GF-D8 (cell line): ENCODE results near the gene NACC2.

Experiments used
- DNase-seq: peaks from one replicate; lab custom pipeline; 2025; lab: John Stamatoyannopoulos, UW

The NACC2 gene

GRCh38 chr9:136010615-136011361 is 84.3 kb downstream of the NACC2 start:
- DNase-seq = no peak

DNA sequence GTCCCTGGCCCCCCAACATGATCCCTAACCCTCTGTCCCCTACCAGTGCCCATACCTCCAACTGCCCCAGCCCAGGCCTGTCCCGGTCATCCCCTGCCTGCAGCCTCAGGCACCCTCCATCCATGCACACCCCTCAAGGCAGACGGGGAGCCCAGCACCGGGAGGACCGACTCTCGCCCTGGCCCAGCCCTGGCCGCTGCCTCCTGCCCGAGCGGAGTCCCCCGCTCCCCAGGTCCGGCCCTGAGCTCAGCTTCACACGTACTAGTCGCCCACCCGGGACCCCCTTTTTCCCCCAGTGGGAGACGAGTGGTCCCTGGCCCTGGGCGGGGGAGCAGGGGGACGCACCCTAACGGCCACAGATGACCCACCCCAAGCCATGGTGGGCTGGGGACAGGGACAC is 84.9 kb downstream of the NACC2 start:
- no peak for DNase-seq

GRCh38 chr9:136009516-136009915 is 85.6 kb downstream of the NACC2 start:
- no peak for DNase-seq

DNA sequence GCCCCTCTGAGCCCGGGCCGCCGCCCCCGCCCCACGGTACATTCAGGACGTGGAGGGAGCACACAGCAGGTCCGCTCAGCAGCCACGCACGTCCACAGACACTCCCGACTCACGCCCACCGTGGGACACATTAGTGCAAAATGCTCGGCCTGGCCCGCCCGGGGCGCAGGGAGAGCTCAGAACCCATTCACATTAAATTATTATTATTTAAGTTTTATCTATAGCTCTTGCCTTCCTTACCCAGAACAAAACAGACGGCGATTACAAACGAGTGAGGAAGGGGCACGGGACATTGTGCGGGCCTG is 86.4 kb downstream of the NACC2 start:
- DNase-seq = no peak

- DNase-seq = no peak
Measured at GRCh38 chr9:136007934-136008692, 87.0 kb downstream of the NACC2 start.

- no peak for DNase-seq
Measured at GRCh38 chr9:136007276-136007933, 87.7 kb downstream of the NACC2 start.

GRCh38 chr9:136006169-136006568 is 88.9 kb downstream of the NACC2 start:
- DNase-seq = no peak

- DNase-seq = no peak
Measured at GRCh38 chr9:136004712-136005111, 90.4 kb downstream of the NACC2 start.

- DNase-seq = no peak
Measured at GRCh38 chr9:136004219-136004618, 90.9 kb downstream of the NACC2 start.

DNA sequence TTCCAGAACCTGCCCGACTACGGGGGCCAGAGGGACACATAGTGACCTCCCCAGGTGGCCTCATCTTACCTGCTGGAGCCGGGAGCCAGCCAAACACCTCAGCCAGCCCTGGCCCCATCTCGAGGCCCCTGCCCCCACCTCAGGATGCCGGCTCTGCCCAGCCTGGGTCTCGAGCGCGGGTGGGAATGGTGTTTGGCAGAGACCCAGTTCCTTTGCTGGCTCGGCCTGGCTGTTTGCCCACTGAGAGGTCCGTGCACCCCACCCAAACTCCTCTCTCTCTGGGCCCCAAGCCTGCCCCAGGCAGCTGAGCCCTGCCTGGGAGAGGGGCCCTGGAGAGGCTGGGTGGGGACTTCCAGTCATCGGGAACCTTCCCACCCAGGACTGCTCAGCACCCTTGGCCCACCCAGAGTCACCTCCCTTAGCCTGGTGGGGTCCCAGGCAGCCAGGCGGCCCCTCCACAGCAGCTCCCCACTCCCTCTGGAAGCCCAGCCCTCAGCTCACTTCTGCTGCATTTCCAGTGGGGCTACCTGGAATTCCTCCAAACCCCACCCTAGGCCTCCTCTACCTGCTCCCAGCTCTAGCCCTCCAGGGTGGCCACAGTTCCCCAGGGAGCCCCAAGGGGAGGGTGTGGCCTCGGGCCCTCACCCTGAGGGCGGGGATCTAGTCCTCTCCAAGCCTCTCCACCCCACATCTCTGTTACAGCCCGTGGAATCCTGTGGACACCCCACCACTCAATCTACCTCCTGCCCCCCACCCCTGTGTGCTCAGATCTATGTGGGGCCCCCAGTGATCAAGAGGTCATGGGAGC is 91.5 kb downstream of the NACC2 start:
- DNase-seq = no peak

DNA sequence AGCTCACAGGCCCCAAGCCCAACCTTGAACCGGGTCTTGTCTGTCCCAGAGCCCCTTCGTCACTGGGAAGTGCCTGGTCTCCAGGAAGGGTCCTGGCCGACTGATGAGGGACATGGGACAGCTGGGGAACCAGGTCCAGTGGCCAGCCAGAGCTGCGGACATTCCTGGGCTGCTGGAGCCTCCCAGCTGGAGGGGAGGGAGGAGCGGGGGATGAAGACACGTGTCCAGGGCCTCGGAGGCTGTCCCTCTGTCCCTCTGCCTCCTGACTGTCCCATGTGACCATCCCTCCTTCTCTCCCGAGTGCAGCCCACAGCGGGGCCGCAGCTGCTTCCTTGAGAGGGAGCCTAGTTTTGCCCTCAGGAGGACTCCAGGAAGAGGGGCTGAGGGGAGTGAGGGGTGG is 92.2 kb downstream of the NACC2 start:
- DNase-seq = no peak

GRCh38 chr9:136002215-136002614 is 92.9 kb downstream of the NACC2 start:
- no peak for DNase-seq

DNA sequence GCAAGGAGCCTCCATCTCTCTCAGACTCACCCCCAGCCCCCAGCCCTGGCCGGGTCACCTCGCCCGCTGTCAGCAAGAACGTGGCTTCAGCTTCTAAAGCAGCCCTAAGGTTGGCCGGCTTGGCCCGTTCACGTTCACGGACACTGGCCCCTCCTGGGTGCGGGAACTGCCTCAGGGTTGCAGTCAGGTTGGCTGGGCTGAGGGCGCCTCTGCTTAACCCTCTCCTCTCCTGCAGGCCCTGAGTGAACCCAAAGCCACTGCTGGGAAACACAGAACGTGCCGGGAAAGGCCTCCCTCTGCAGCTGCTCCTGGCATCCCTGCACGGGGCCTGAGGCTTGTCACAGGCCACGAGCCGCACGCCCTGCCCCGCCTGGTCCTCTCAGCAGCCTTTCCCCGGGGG is 93.9 kb downstream of the NACC2 start:
- no peak for DNase-seq

DNA sequence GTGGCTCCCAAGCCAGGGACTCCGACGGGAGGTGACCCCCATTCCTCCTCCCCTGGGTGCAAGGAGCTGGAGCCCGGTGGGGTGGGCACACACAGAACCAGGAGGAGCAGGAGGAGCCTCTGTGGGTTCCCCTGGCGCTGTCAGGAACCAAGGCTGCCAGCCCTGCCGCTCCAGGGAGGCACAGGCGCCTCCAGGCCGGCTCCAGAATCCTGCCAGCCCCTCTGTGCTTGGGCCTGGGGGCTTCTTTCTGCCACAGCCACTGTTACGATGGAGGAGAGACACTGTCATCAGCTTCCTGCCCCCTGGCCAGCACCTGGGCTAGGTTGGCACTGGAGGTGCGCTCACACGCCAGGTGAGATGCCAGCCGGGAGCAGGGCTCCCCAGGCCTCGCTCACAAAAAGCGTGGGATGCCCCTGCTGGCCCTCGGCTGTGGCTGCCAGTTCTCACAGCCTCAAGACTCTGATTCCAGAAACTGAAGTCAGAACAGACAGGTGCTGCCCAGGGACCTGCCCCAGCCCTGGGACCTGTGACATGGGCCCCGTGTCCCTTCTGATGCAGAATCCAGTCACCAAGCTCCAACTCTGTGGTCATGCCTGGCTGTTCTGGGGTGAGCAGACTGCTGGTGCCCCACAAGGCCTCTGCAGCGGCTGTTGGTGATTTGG is 96.5 kb downstream of the NACC2 start:
- DNase-seq = no peak

DNA sequence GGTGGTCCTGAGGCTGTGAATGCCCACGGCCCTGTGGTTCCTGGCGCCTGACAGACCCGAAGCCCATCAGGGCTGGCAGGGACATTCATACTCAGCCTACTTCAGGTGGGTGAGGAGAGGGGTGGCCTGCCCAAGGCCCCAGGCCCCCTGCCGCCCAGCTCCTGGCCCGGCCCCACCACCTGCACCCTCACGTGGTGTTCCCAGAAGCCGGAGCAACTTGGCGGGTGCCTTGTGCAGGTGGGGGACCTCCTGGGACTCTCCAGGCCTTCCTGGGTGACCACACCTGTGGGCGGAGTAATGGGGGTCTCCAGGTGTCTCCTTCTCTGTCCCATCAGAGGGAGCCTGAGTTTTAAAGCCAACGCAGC is 97.1 kb downstream of the NACC2 start:
- no peak for DNase-seq

DNA sequence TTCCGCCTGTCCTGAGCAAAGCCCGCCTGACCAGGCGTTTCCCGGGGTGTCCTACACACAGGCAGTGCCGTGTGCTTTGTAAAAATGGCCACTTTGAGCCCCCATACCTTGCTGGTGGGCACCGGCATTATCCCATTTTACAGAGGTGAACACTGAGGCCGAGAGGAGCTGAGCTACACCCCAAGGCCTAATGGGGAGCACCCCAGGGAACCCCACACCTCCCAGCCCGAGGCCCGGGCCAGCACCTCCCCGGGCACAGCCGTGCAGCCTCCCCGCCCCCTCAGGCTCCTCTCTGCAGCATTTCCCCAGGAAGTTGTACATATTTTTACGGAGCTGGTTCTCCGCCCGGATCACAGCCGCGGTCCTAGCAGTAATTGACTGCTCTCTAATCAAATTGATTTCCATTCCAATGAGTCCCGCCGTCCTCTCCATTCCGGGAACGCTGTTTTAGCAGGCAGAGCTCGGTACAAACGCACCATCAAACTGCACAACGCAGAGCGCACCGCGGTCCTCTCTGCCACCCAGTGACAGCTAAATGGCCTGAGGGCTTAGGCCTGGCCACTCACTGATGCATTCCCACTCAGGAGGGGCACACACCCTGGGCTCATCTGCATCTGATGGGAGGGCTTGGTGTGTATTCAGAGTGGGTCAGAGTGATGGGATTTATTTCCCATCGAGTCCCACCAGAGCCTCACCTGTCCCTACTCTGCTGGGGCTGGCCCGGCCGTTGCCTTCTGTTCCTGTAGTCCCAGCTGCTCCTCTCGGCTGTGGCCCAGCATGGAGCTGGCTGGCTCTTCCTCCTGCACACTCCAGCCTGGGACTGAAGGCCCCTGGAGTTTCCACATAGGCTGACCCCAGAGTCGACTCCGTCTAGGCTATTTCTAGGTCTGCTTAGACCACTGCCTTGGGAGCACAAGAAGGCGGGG is 97.7 kb downstream of the NACC2 start:
- no peak for DNase-seq

- DNase-seq = no peak
Measured at GRCh38 chr9:135995816-135996215, 99.3 kb downstream of the NACC2 start.

DNA sequence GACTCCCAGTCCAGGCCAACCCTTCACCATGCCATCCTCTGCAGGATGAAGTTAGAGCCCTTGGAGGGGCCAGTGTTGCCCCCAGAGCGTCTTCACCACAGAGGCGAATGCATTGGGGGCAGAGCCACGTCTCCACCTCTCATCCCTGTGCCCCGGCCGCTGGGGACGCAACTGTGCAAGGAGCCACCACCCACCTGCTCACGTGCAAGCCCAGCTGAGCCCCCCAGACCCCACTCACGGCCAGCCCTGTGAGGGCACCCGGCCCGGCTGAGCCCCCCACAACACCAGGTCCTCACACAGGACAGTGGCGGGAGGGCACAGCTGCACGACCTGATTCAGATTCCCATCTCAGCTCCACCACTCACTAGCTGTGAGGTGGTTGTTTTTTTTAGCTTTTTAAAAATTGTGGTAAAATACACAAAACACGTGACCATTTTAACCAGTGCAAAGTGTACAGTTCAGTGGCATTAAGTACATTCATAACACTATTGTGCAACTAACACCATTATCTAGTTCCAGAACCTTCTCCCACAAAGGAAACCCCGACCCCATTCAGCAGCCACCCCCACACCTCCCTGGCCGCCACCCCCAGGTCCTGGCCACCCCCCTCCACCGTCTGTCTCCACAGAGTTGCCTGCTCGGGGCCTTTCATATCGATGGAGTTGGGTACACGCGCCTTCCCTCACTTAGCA is 100.4 kb downstream of the NACC2 start:
- no peak for DNase-seq

- no peak for DNase-seq
Measured at GRCh38 chr9:135993765-135994500, 101.2 kb downstream of the NACC2 start.

GRCh38 chr9:135993409-135993742 is 101.7 kb downstream of the NACC2 start:
- no peak for DNase-seq
